Lung (tissue), 12 donors: ENCODE results near the gene ME1. TPM values are rescaled to one million over a fixed set of nuclear protein-coding genes. Genes with fewer than 3 reads are reported as not detected.
A peak's percentile ranks its signal among the peaks of the same experiment; 100 is the strongest.

ENCODE experiments used
- ATAC-seq: fragments of 200-7000 bp; cut with Tn5 transposase; one replicate; pipeline ENCODE4 v1.9.1; 2020; ENCODE audit warnings: moderate number of reproducible peaks; ENCODE audit not compliant: insufficient read depth, low FRiP score
- DNase-seq, 3 donors: peaks; one replicate each; pipeline ENCODE4 v3.0.0-alpha.2; 2013 to 2017
- H3K27ac ChIP-seq, 2 donors: one replicate each; pipeline ENCODE4 v1.5.1; 2013; ENCODE audit warnings: mild to moderate bottlenecking in 2 of 2, moderate library complexity in 2 of 2, control low read depth in 1 of 2, inconsistent platforms in 1 of 2, low read depth in 1 of 2, low read length in 1 of 2
- H3K27me3 ChIP-seq, 3 donors: one replicate each; pipeline ENCODE4 v1.5.1; 2013; ENCODE audit warnings: low read length in 2 of 3; ENCODE audit not compliant: control insufficient read depth in 3 of 3, insufficient read depth in 3 of 3
- H3K36me3 ChIP-seq, 4 donors: one replicate each; pipeline ENCODE4 v1.5.1; 2013; ENCODE audit warnings: low read length in 4 of 4, mild to moderate bottlenecking in 1 of 4, moderate library complexity in 1 of 4; ENCODE audit not compliant: control insufficient read depth in 4 of 4, insufficient read depth in 4 of 4
- H3K4me1 ChIP-seq, 5 donors: one replicate each; pipeline ENCODE4 v1.5.1; 2013; ENCODE audit warnings: low read length in 5 of 5, mild to moderate bottlenecking in 2 of 5, moderate library complexity in 1 of 5; ENCODE audit not compliant: control insufficient read depth in 5 of 5, insufficient read depth in 5 of 5
- H3K4me3 ChIP-seq: one replicate; pipeline ENCODE4 v1.5.1; 2013; ENCODE audit warnings: mild to moderate bottlenecking, control low read depth, moderate library complexity
- H3K9ac ChIP-seq, 2 donors: one replicate each; pipeline ENCODE4 v1.5.1; 2013; ENCODE audit warnings: low read length in 2 of 2, control low read depth in 1 of 2; ENCODE audit not compliant: insufficient read depth in 1 of 2
- H3K9me3 ChIP-seq, 4 donors: one replicate each; pipeline ENCODE4 v1.5.1; 2013; ENCODE audit warnings: low read length in 3 of 4, mild to moderate bottlenecking in 1 of 4, moderate library complexity in 1 of 4; ENCODE audit not compliant: control insufficient read depth in 4 of 4, insufficient read depth in 3 of 4
- CTCF ChIP-seq: IDR thresholded peaks from 2 replicates; pipeline ENCODE4 v1.5.1; 2012; ENCODE audit warnings: mild to moderate bottlenecking; ENCODE audit errors: control extremely low read depth, extremely low read depth
- WGBS, 2 donors: extraction: QIAGEN DNeasy Blood & Tissue Kit; methylation state at CpG; one replicate each; pipeline ENCODE4 v1.1.7; 2013; 5-methylcytosine and 5-hydroxymethylcytosine counted together
- polyA plus RNA-seq, 2 donors: library from polyadenylated mRNA; stranded (reverse); fragments of 200-250 nt; gene quantifications; one replicate each; pipeline ENCODE4 v1.2.1, GENCODE V29; 2013
- total RNA-seq, 2 donors: library from RNA; depleted of rRNA in 1 of 2; stranded (reverse); fragments of >200 nt in 1 of 2; gene quantifications; one replicate each; pipeline ENCODE4 v1.2.1, GENCODE V29; 2014 to 2021
- donor health status: control.
- donor health status: control.
- donor health status: Bipolar disorder and iron deficiency.
- donor health status: healthy.
- donor health status: DM: yes; HTN: yes; CAD: no.

The ME1 gene
- total and polyA plus RNA-seq, 4 donors: 4.9 to 17.5 (median 10.8) TPM

GRCh38 chr6:83436674-83437073 is 5.8 kb upstream of the ME1 start:
- ATAC-seq: no peak

GRCh38 chr6:83433177-83433576 is 2.3 kb upstream of the ME1 start:
- TF ChIP-seq CTCF: no peak
- Histone ChIP-seq H3K9me3 (no peaks in the 10 kb centered on the region), H3K4me3 (no peak overlapping the region), H3K27ac (no peak overlapping the region), H3K4me1 (peaks cover 0 to 13% (median 5%) of the 10 kb centered on the region in 5 donors), H3K9ac (no peak overlapping the region), H3K36me3 (no peaks in the 10 kb centered on the region), H3K27me3 (no peaks in the 10 kb centered on the region)
- DNase-seq (no peak), ATAC-seq (no peak)

More at GRCh38 chr6:83436674-83437073, 5.8 kb upstream of the ME1 start:
- H3K27me3 ChIP-seq: no peaks in the 10 kb centered on the region
- H3K27ac ChIP-seq: no peak overlapping the region
- no peaks in the 10 kb centered on the region for H3K9me3 ChIP-seq
- H3K9ac ChIP-seq: no peak overlapping the region
- DNase-seq: no peak
- no peaks in the 10 kb centered on the region for H3K36me3 ChIP-seq
- no peak overlapping the region for H3K4me3 ChIP-seq
- no peak for TF ChIP-seq CTCF
- H3K4me1 ChIP-seq: peaks cover 0 to 3% (median 0%) of the 10 kb centered on the region in 5 donors

- Histone ChIP-seq H3K9me3 (no peaks in the 10 kb centered on the region), H3K36me3 (no peaks in the 10 kb centered on the region), H3K27me3 (no peaks in the 10 kb centered on the region), H3K27ac (no peak overlapping the region), H3K4me1 (peaks cover 0 to 13% (median 5%) of the 10 kb centered on the region in 5 donors), H3K4me3 (no peak overlapping the region), H3K9ac (no peak overlapping the region)
- ATAC-seq: no peak
- no peak for DNase-seq
- TF ChIP-seq CTCF: no peak
- 72 to 89% methylated on average over 2 of the region's 2 CpGs for WGBS, 2 donors
These were observed 1.8 kb upstream of the ME1 start for GRCh38 chr6:83432636-83433035.

GRCh38 chr6:83431545-83432155 is 799 bp upstream of the ME1 start:
- no peak for ATAC-seq
- no peaks in the 10 kb centered on the region for H3K36me3 ChIP-seq

More at GRCh38 chr6:83431545-83432155, 799 bp upstream of the ME1 start:
- Histone ChIP-seq H3K4me3 (peak overlapping the region; percentile 78), H3K4me1 (peaks cover 0 to 13% (median 5%) of the 10 kb centered on the region in 5 donors), H3K9ac (peak overlapping the region in 1 of 2 donors; percentile 13), H3K27me3 (no peaks in the 10 kb centered on the region), H3K9me3 (no peaks in the 10 kb centered on the region), H3K27ac (peak overlapping the region in 1 of 2 donors; percentile 90)
- TF ChIP-seq CTCF: no peak
- DNase-seq: no peak
- 85 to 93% methylated on average over 19 of the region's 19 CpGs for WGBS, 2 donors
